Upper lobe of left lung (tissue), 6 donors: ENCODE results near the gene ITGBL1. TPM values are rescaled to one million over a fixed set of nuclear protein-coding genes. Genes with fewer than 3 reads are reported as not detected.

Experiments
- ATAC-seq, 2 donors: fragments of 200-7000 bp; cut with Tn5 transposase; one replicate each; pipeline ENCODE4 v1.9.1; 2022; ENCODE audit warnings: mild to moderate bottlenecking in 2 of 2, moderate library complexity in 2 of 2; ENCODE audit not compliant: low FRiP score in 2 of 2
- DNase-seq, 2 donors: peaks; one replicate each; pipeline ENCODE4 v3.0.0-alpha.2; 2019 to 2020
- H3K27ac ChIP-seq, 4 donors: fragments of 200-600 bp; sonication (generic); one replicate each; pipeline ENCODE4 v1.5.1; 2016 to 2019
- H3K27me3 ChIP-seq, 4 donors: fragments of 200-600 bp; sonication (generic); one replicate each; pipeline ENCODE4 v1.5.1; 2017 to 2019
- H3K36me3 ChIP-seq, 4 donors: fragments of 200-600 bp; sonication (generic); one replicate each; pipeline ENCODE4 v1.5.1; 2016 to 2019
- H3K4me1 ChIP-seq, 4 donors: fragments of 200-600 bp; sonication (generic); one replicate each; pipeline ENCODE4 v1.5.1; 2018 to 2019
- H3K4me3 ChIP-seq, 4 donors: fragments of 200-600 bp; sonication (generic); one replicate each; pipeline ENCODE4 v1.5.1; 2017 to 2019; ENCODE audit warnings: mild to moderate bottlenecking in 2 of 4, moderate library complexity in 1 of 4
- H3K9me3 ChIP-seq, 4 donors: fragments of 200-600 bp; sonication (generic); one replicate each; pipeline ENCODE4 v1.5.1; 2018 to 2019
- EP300 ChIP-seq, 4 donors: sonication (generic); formaldehyde crosslinking; IDR thresholded peaks; one replicate each; pipeline ENCODE4 v1.5.1; 2017; ENCODE audit warnings: antibody characterized with exemption in 4 of 4, control low read depth in 2 of 4
- POLR2A ChIP-seq, 4 donors: fragments of 450-650 bp; IDR thresholded peaks; one replicate each; pipeline ENCODE4 v1.5.1; 2016 to 2017; ENCODE audit warnings: antibody characterized with exemption in 4 of 4, mild to moderate bottlenecking in 2 of 4
- POLR2AphosphoS5 ChIP-seq, 2 donors: sonication (generic); formaldehyde crosslinking; IDR thresholded peaks; one replicate each; pipeline ENCODE4 v1.5.1; 2017; ENCODE audit warnings: antibody characterized with exemption in 2 of 2
- WGBS, 2 donors: methylation state at CpG; one replicate each; pipeline ENCODE4 v1.1.5; 2017 to 2018; 5-methylcytosine and 5-hydroxymethylcytosine counted together
- total RNA-seq, 6 donors: library from RNA; depleted of rRNA in 4 of 6; stranded (reverse); fragments of >200 nt in 4 of 6; gene quantifications; one replicate each; pipeline versions ENCODE4 v1.1.0 to v1.2.1, GENCODE V29; 2016 to 2021
- TF ChIP-seq, protein P1 (sequence below), 6 experiments: fragments of 450-650 bp in 4 of 6; fragments of 200-600 bp in 2 of 6; sonication (generic) in 2 of 6; IDR thresholded peaks; one replicate each; pipeline ENCODE4 v1.5.1; 2016 to 2019; ENCODE audit warnings: antibody characterized with exemption in 6 of 6
- donor health status: DM: no; HTN: no; CAD: no; lungs with moderate emphysema.
- donor health status: DM: no; HTN: yes; CAD: no; lungs with severe emphysema.

ITGBL1 gene
- total RNA-seq, 6 donors from 2014 or later: 5.2 to 51.9 (median 21.9) TPM

DNA sequence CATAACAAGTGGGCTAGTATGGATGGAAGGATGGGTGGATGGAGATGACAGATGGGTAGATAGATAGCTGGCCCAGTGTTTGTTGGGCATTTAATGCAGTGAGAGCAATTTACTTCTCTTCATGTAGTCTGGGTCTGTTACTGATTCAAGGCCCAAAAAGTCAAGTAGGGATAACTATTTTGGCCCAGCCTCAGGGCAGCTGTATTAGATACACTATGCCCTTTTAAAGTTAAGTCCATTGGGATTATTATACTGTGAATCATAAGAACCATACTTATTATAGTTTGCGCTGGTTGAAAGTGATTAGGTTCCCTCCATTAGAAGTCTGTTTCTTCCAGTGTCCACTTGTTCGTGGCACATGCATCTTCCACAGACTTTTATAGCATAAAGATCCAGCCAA is 4.7 kb downstream of the ITGBL1 start:
- Histone ChIP-seq H3K4me3 (no peak overlapping the region), H3K9me3 (no peaks in the 10 kb centered on the region), H3K4me1 (peaks cover 0 to 9% (median 2%) of the 10 kb centered on the region in 4 donors), H3K27me3 (peaks cover 0 to 3% (median 0%) of the 10 kb centered on the region in 4 donors), H3K27ac (no peak overlapping the region), H3K36me3 (no peaks in the 10 kb centered on the region)
- no peak for TF ChIP-seq POLR2AphosphoS5 (IDR thresholded peaks at IDR 0.05)
- TF ChIP-seq, protein P1, sequence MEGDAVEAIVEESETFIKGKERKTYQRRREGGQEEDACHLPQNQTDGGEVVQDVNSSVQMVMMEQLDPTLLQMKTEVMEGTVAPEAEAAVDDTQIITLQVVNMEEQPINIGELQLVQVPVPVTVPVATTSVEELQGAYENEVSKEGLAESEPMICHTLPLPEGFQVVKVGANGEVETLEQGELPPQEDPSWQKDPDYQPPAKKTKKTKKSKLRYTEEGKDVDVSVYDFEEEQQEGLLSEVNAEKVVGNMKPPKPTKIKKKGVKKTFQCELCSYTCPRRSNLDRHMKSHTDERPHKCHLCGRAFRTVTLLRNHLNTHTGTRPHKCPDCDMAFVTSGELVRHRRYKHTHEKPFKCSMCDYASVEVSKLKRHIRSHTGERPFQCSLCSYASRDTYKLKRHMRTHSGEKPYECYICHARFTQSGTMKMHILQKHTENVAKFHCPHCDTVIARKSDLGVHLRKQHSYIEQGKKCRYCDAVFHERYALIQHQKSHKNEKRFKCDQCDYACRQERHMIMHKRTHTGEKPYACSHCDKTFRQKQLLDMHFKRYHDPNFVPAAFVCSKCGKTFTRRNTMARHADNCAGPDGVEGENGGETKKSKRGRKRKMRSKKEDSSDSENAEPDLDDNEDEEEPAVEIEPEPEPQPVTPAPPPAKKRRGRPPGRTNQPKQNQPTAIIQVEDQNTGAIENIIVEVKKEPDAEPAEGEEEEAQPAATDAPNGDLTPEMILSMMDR (IDR thresholded peaks at IDR 0.05): no peak
- no peak for TF ChIP-seq POLR2A (IDR thresholded peaks at IDR 0.05)
- no peak for TF ChIP-seq EP300 (IDR thresholded peaks at IDR 0.05)
- 91 to 94% methylated on average over 2 of the region's 2 CpGs for WGBS, 2 donors
- ATAC-seq (no peak), DNase-seq (no peak)

DNA sequence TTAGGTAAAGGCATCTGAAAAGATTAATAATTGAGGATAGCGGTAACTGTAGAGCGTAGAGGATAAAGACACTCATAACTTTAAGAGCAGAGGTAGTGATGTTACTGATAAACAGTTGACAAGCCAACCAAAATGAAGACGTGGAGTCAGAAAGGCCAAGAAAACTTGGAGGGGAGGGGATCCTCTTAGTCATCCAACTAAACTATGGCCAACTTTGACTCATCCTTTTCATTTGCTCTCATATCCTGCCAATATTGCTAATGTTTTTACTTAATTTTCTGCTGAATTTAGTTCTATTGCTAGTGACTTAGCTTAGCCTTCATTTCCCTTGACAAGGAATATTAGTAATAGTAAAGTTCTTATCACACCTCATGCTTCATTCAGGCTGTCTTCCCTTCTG is 13.4 kb downstream of the ITGBL1 start:
- no peaks in the 10 kb centered on the region for H3K4me1 ChIP-seq
- no peak overlapping the region for H3K4me3 ChIP-seq
- no peak overlapping the region for H3K27ac ChIP-seq
- H3K9me3 ChIP-seq: no peaks in the 10 kb centered on the region
- H3K27me3 ChIP-seq: no peaks in the 10 kb centered on the region
- DNase-seq: no peak
- no peaks in the 10 kb centered on the region for H3K36me3 ChIP-seq
- TF ChIP-seq POLR2A (IDR thresholded peaks at IDR 0.05) (no peak), POLR2AphosphoS5 (IDR thresholded peaks at IDR 0.05) (no peak), EP300 (IDR thresholded peaks at IDR 0.05) (no peak)
- TF ChIP-seq, protein P1 (IDR thresholded peaks at IDR 0.05): no peak
- WGBS, 2 donors: 82 to 87% methylated on average over 3 of the region's 3 CpGs
- ATAC-seq: peak in 1 of 2 donors; percentile 55

DNA sequence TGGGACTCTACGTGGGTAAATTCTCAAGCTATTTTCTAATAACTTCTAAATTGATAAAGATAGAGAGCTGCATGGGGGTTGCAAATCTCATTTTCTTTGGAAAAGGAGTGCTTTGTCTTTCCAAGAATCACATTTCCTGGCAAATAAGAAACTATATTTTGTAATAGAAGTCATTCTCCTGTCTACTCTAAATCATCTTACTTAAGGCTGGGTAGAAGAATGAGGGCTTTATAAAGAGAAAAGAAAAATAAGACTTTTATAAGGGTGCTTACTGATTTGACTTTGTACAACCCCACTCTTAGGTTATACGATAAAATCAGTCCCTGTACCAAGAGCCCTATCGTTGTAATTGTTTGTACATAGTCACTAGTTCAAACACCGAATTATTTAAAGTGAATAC is 14.9 kb downstream of the ITGBL1 start:
- Histone ChIP-seq H3K36me3 (no peaks in the 10 kb centered on the region), H3K9me3 (no peaks in the 10 kb centered on the region), H3K4me1 (no peaks in the 10 kb centered on the region), H3K27me3 (no peaks in the 10 kb centered on the region), H3K27ac (no peak overlapping the region), H3K4me3 (no peak overlapping the region)
- ATAC-seq (no peak), DNase-seq (no peak)
- no peak for TF ChIP-seq POLR2AphosphoS5 (IDR thresholded peaks at IDR 0.05)
- TF ChIP-seq EP300 (IDR thresholded peaks at IDR 0.05): no peak
- TF ChIP-seq, protein P1 (IDR thresholded peaks at IDR 0.05): no peak
- no peak for TF ChIP-seq POLR2A (IDR thresholded peaks at IDR 0.05)
- 65 to 67% methylated on average over 4 of the region's 4 CpGs for WGBS, 2 donors

DNA sequence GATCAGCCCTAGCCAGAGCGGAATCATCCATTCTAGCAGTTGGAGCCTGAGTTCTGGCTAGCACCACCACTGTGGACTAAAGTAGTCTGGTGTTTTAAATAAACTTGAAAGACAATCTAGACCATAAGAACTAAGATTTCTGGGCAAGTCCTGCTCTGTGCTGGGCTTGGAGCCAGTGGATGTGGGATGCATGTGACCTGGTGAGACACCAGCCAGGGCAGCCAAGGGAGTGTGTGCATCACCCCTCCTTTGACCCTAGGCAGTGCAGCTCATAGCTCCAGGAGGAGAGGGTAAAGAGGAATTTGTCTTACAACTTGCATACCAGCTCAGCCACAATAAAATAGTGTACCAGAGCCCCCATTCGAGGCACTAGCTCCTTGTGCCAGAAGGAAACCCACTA is 21.0 kb downstream of the ITGBL1 start:
- Histone ChIP-seq H3K36me3 (no peaks in the 10 kb centered on the region), H3K27ac (no peak overlapping the region), H3K4me1 (no peaks in the 10 kb centered on the region), H3K9me3 (no peaks in the 10 kb centered on the region), H3K27me3 (no peaks in the 10 kb centered on the region), H3K4me3 (no peak overlapping the region)
- TF ChIP-seq, protein P1 (IDR thresholded peaks at IDR 0.05): no peak
- TF ChIP-seq EP300 (IDR thresholded peaks at IDR 0.05) (no peak), POLR2A (IDR thresholded peaks at IDR 0.05) (no peak), POLR2AphosphoS5 (IDR thresholded peaks at IDR 0.05) (no peak)
- ATAC-seq (peak; percentile 19 to 80), DNase-seq (no peak)
- WGBS, 2 donors: 65 to 82% methylated on average over 2 of the region's 2 CpGs

DNA sequence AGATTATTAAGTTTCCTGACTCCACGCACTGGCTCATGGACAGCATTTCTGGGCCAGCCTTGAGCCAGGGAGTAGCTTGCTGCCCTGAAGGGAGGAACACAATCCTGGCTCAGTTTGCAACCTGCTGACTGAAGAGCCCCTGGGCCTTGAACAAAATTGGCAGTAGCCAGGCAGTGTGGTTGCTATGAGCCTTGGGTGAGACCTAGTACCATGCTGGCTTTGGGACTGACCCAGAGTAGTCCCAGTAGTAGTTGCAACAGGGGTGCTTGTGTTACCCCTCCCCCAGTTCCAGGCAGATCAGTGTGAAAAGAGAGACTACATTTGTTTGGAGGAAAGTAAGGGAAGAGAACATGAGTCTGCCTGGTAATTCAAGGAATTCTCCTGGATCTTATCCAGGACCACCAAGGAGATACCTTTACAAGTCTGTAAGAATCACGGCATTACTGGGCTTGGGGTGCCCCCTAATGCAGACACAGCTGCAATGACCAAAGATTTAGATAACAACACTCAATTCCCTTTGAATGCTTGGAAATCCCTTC is 22.0 kb downstream of the ITGBL1 start:
- no peaks in the 10 kb centered on the region for H3K9me3 ChIP-seq
- ATAC-seq (peak; percentile 19 to 45), DNase-seq (no peak)
- H3K27me3 ChIP-seq: no peaks in the 10 kb centered on the region
- no peak overlapping the region for H3K4me3 ChIP-seq
- WGBS, 2 donors: 51 to 84% methylated on average over 2 of the region's 2 CpGs
- H3K27ac ChIP-seq: no peak overlapping the region
- TF ChIP-seq POLR2A (IDR thresholded peaks at IDR 0.05) (no peak), EP300 (IDR thresholded peaks at IDR 0.05) (no peak), POLR2AphosphoS5 (IDR thresholded peaks at IDR 0.05) (no peak)
- TF ChIP-seq, protein P1 (IDR thresholded peaks at IDR 0.05): no peak
- H3K4me1 ChIP-seq: no peaks in the 10 kb centered on the region
- no peaks in the 10 kb centered on the region for H3K36me3 ChIP-seq
